ENCODE results near the gene BTRC.
"Not testable (repeated sequence)": the region's sequence is repeated elsewhere in the genome, so short reads cannot be mapped to it uniquely, and the experiment has no call there.

The BTRC gene

DNA sequence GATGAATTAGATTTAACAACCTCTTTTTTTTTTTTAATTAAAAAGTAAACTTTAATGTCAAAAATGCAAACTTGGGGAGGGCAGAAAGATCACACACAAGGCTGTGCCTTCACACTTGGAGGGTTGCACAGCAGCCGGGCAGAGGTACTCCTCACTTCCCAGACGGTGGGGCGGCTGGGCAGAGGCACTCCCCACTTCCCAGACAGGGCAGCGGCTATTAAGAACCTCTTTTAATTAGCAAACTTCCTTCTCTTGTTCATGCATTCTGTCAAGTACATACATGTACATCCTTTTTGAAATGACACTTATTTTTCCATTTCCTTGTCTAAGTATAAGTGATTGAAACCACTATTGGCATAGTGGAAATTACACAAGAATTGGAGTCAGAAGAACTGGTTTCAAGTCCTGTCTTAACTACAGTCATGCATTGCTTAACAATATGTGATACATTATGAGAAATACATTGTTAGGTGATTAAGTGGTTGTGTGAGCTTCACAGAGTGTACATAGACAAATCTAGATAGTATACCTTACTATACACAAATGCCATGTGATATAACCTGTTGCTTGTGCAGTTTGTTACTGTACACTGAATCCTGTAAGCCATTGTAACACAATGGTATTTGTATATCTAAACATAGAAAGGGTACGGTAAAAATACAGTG lies 26.5 kb downstream of the BTRC start:
- no peak overlapping the region for H3K4me3 ChIP-seq (ENCODE audit: low read depth, low read length)
- TF ChIP-seq, protein P1, sequence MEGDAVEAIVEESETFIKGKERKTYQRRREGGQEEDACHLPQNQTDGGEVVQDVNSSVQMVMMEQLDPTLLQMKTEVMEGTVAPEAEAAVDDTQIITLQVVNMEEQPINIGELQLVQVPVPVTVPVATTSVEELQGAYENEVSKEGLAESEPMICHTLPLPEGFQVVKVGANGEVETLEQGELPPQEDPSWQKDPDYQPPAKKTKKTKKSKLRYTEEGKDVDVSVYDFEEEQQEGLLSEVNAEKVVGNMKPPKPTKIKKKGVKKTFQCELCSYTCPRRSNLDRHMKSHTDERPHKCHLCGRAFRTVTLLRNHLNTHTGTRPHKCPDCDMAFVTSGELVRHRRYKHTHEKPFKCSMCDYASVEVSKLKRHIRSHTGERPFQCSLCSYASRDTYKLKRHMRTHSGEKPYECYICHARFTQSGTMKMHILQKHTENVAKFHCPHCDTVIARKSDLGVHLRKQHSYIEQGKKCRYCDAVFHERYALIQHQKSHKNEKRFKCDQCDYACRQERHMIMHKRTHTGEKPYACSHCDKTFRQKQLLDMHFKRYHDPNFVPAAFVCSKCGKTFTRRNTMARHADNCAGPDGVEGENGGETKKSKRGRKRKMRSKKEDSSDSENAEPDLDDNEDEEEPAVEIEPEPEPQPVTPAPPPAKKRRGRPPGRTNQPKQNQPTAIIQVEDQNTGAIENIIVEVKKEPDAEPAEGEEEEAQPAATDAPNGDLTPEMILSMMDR (IDR thresholded peaks at IDR 0.05; ENCODE audit: low read depth, low read length), result no peak

DNA sequence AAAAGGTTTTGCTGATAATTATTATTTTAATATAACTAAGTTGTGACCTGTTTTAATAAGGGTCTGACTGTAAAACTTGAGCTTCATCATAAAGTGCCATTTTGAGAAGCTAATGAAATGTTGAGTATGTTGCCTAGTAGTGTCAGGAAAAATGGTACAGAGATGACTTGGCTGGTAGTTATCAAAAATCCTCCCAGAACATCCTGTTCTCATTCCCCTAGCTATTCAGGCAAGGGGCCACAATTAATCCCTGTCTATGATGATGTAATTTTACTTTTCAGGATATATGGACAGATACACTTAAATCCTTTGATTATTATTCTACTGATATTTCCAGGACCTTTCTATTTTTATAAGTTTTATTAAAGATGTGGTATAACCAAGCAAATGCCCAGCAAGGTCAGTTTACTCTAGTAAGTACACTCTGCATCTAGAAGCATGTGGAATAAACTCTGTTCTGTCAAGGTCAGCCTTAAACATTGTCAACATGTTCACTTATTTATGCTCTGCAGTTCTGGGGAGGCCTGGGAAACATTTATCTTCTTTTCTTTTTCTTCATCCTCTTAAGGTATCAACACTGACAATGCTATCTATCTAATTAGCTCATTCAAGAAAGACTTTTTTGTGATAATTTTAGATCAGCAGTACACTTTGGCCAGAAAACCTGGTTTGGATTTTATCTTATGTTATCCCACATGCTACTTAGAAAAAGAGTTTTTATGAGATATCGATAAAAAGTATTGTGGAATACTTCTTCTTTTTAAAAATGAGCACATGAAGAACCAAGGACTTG lies 32.1 kb downstream of the BTRC start:
- TF ChIP-seq, protein P1 (IDR thresholded peaks at IDR 0.05; ENCODE audit: low read depth, low read length), result no peak
- H3K4me3 ChIP-seq (ENCODE audit: low read depth, low read length), result no peak overlapping the region

DNA sequence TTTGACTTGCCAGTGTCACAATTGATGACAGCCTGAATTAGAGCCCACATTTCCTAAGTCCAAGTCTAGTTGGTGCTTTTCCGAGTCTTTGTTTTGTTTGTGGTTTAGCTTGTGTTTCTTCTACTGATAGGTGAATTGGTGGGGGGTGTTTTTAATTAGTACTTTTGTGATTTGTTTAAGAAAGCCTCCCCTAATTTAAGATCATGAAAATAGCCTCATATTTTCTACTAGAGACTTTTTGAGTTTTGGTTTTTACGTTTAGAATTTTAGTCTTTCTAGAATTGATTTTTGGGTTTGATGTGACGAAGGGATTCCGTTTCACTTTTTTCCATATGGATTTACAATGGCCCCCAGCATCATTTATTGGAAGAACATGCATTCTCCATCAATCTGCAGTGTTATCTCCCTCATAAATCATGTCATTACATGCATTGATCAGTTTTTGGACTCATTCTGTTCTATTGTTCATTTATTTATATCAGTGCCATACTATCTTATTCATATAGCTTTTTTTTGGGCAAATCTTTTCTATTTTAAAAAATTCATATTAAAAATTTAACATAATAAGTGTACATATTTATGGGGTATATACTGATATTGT lies 32.8 kb downstream of the BTRC start:
- TF ChIP-seq, protein P1 (IDR thresholded peaks at IDR 0.05; ENCODE audit: low read depth, low read length), result no peak
- no peak overlapping the region for H3K4me3 ChIP-seq (ENCODE audit: low read depth, low read length)

DNA sequence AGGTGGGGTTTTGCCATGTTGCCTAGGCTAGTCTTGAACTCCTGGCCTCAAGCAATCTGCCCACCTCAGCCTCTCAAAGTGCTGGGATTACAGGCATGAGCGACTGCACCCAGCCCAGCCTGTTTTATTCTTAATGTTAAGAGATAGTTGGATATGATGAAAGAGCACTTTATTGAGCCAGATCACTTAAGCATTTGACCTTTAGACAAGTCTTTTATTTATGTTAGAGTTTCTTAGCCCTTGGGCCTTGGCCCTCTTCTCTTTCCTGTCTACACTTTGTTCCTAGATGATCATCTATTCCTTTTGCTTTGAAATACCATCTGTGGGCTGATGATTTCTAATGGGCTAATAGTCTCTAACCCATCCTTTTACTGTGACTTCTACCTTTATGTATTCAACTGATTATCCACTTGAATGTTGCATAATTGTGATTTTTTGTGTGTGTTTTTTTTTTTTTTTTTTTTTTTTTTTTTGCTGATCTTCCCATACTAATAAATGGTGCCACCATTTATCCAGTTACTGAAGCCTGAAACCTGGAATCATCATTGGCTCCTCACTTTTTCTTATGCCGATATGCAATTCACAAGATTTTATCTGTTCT lies 34.8 kb downstream of the BTRC start:
- TF ChIP-seq, protein P1 (IDR thresholded peaks at IDR 0.05; ENCODE audit: low read depth, low read length), result no peak
- no peak overlapping the region for H3K4me3 ChIP-seq (ENCODE audit: low read depth, low read length)

DNA sequence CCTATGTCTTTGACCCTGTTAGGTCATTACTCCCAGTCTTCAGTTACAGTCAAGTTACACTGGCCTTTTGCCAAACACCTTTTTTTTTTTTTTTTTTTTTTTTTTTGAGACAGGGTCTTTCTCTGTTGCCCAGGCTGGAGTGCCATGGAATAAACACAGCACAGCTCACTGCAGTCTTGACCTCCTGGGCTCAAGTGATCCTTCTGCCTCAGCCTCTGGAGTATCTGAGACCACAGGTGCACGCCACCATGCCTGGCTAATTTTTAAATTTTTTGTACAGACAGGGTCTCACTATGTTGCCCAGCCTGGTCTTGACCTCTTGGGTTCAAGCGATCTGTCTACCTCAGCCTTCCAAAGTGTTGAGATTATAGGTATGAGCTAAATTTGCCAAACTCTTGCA lies 35.6 kb downstream of the BTRC start:
- not testable (repeated sequence) for H3K4me3 ChIP-seq (ENCODE audit: low read depth, low read length)

DNA sequence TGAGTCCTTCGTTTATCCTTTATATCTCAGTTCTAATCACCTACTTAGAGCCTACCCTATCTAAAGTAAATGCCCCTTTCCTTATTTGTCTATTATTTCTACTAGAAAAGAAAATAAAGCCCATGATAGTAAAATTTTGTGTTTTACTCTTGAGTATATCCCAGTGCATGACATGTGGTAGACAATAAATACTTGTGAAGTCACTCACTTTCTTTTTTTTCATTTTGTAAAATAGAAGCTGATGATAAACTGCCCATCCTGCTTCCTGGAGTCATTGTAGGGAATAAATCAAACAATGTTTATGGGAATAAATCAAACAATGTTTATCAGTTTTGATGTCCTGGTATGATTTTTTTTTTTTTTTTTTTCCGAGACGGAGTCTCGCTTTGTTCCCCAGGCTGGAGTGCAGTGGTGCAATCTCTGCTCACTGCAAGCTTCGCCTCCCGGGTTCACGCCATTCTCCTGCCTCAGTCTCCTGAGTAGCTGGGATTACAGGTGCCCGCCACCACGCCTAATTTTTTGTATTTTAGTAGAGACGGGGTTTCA lies 36.1 kb downstream of the BTRC start:
- H3K4me3 ChIP-seq (ENCODE audit: low read depth, low read length), result no peak overlapping the region
- TF ChIP-seq, protein P1 (IDR thresholded peaks at IDR 0.05; ENCODE audit: low read depth, low read length), result no peak

DNA sequence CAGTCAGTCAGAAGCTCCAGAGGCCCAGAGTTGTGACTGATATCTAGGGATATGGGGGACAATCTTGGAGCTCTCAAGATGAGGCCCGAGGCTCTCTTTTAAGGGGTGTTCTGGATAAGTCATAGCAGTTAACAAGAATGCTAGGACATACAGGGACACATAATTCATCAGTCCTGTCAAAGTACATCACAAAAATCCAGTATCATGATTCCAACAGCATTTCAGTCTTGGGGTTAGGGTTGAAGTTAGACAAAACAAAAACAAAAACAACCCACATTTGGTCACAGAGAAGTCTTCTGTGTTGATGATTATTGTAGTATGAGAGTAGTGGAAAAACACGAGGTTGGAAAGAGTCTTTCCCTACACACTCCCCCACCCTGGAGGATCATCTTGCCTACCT lies 39.4 kb downstream of the BTRC start:
- H3K4me3 ChIP-seq (ENCODE audit: low read depth, low read length), result no peak overlapping the region
- TF ChIP-seq, protein P1 (IDR thresholded peaks at IDR 0.05; ENCODE audit: low read depth, low read length), result no peak

Measured in WI38 (cell line).